ENCODE results near the gene SPTBN1. TPM values are rescaled to one million over a fixed set of nuclear protein-coding genes. Genes with fewer than 3 reads are reported as not detected.

Gene SPTBN1
- total and polyA plus RNA-seq, 2 of the 13 experiments (the other 11 are each of a cell fraction or from before 2014, with no cell fraction given): 123 to 299 TPM

DNA sequence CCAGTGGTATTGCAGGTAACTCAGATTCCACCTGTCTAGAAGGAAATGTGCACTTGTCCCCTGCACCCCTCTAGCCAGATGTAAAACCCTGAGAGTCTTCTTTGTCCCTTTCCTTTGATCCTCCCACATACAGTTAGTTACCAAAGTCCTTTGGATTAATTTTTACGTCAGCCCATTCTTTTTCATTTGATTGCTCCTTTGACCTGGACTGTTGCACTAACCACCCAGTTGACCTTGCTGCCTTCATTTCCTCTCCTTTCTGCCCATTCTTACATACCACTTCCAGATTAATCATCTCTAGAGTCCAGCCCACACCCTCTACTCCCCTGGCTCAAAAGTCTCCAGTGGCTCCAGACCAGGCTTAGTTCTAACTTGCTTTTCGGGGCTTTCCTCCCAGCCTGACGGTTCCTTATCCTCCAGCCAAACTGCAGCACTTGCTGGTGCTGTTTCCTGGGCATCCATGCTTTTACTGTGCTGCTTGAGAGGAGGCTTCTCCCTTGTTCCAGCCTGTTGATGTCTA is 99.3 kb downstream of the SPTBN1 start (continued):
- TF ChIP-seq HMG20A (CRISPR knock-in tag; IDR thresholded peaks at IDR 0.05; ENCODE audit: borderline replicate concordance) (peak; percentile 76; the same call in 1 of the 2 replicates), ZNF614 (CRISPR knock-in tag; IDR thresholded peaks at IDR 0.05; ENCODE audit: borderline replicate concordance) (no peak), ZNF670 (CRISPR knock-in tag; IDR thresholded peaks at IDR 0.05; ENCODE audit: borderline replicate concordance) (peak; percentile 47; the same call in 1 of the 2 replicates), HDAC2 (CRISPR knock-in tag; IDR thresholded peaks at IDR 0.05) (peak; percentile 73), ZBTB20 (CRISPR knock-in tag; IDR thresholded peaks at IDR 0.05; ENCODE audit: borderline replicate concordance, low read depth) (peak; percentile 71), ZNF24 (IDR thresholded peaks at IDR 0.05) (0 out of 2 replicates have a peak, but pooled peaks have one; percentile 11), KDM4B (CRISPR knock-in tag; IDR thresholded peaks at IDR 0.05) (no peak), MED8 (CRISPR knock-in tag; IDR thresholded peaks at IDR 0.05; ENCODE audit: insufficient replicate concordance) (peak; percentile 44), DNMT1 (CRISPR knock-in tag; IDR thresholded peaks at IDR 0.05) (peak; percentile 70; the same call in 1 of the 2 replicates), TBX2 (CRISPR knock-in tag; IDR thresholded peaks at IDR 0.05; ENCODE audit: borderline replicate concordance) (peak; percentile 91), ZEB1 (IDR thresholded peaks at IDR 0.05; ENCODE audit: insufficient replicate concordance, low read depth) (peak; percentile 92), ZNF224 (CRISPR knock-in tag; IDR thresholded peaks at IDR 0.05) (no peak)
- TF ChIP-seq, protein P1, sequence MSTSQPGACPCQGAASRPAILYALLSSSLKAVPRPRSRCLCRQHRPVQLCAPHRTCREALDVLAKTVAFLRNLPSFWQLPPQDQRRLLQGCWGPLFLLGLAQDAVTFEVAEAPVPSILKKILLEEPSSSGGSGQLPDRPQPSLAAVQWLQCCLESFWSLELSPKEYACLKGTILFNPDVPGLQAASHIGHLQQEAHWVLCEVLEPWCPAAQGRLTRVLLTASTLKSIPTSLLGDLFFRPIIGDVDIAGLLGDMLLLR (CRISPR knock-in tag; IDR thresholded peaks at IDR 0.05): no peak
- TF ChIP-seq, protein P2, sequence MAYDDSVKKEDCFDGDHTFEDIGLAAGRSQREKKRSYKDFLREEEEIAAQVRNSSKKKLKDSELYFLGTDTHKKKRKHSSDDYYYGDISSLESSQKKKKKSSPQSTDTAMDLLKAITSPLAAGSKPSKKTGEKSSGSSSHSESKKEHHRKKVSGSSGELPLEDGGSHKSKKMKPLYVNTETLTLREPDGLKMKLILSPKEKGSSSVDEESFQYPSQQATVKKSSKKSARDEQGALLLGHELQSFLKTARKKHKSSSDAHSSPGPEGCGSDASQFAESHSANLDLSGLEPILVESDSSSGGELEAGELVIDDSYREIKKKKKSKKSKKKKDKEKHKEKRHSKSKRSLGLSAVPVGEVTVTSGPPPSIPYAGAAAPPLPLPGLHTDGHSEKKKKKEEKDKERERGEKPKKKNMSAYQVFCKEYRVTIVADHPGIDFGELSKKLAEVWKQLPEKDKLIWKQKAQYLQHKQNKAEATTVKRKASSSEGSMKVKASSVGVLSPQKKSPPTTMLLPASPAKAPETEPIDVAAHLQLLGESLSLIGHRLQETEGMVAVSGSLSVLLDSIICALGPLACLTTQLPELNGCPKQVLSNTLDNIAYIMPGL (CRISPR knock-in tag; IDR thresholded peaks at IDR 0.05; ENCODE audit: borderline replicate concordance in 1 of 2, low read depth in 1 of 2): 0 out of 4 replicates have a peak, but pooled peaks of 1 of the 2 experiments have one; percentile 36
- TF ChIP-seq, protein P3, sequence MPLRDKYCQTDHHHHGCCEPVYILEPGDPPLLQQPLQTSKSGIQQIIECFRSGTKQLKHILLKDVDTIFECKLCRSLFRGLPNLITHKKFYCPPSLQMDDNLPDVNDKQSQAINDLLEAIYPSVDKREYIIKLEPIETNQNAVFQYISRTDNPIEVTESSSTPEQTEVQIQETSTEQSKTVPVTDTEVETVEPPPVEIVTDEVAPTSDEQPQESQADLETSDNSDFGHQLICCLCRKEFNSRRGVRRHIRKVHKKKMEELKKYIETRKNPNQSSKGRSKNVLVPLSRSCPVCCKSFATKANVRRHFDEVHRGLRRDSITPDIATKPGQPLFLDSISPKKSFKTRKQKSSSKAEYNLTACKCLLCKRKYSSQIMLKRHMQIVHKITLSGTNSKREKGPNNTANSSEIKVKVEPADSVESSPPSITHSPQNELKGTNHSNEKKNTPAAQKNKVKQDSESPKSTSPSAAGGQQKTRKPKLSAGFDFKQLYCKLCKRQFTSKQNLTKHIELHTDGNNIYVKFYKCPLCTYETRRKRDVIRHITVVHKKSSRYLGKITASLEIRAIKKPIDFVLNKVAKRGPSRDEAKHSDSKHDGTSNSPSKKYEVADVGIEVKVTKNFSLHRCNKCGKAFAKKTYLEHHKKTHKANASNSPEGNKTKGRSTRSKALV (CRISPR knock-in tag; IDR thresholded peaks at IDR 0.05): 0 out of 2 replicates have a peak, but pooled peaks have one; percentile 40
- TF ChIP-seq, protein P4, sequence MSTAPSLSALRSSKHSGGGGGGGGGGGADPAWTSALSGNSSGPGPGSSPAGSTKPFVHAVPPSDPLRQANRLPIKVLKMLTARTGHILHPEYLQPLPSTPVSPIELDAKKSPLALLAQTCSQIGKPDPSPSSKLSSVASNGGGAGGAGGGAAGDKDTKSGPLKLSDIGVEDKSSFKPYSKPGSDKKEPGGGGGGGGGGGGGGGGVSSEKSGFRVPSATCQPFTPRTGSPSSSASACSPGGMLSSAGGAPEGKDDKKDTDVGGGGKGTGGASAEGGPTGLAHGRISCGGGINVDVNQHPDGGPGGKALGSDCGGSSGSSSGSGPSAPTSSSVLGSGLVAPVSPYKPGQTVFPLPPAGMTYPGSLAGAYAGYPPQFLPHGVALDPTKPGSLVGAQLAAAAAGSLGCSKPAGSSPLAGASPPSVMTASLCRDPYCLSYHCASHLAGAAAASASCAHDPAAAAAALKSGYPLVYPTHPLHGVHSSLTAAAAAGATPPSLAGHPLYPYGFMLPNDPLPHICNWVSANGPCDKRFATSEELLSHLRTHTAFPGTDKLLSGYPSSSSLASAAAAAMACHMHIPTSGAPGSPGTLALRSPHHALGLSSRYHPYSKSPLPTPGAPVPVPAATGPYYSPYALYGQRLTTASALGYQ (CRISPR knock-in tag; IDR thresholded peaks at IDR 0.05): 0 out of 2 replicates have a peak, but pooled peaks have one; percentile 42
- TF ChIP-seq, protein P5, sequence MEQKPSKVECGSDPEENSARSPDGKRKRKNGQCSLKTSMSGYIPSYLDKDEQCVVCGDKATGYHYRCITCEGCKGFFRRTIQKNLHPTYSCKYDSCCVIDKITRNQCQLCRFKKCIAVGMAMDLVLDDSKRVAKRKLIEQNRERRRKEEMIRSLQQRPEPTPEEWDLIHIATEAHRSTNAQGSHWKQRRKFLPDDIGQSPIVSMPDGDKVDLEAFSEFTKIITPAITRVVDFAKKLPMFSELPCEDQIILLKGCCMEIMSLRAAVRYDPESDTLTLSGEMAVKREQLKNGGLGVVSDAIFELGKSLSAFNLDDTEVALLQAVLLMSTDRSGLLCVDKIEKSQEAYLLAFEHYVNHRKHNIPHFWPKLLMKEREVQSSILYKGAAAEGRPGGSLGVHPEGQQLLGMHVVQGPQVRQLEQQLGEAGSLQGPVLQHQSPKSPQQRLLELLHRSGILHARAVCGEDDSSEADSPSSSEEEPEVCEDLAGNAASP (CRISPR knock-in tag; IDR thresholded peaks at IDR 0.05; ENCODE audit: borderline replicate concordance): peak; percentile 70
- TF ChIP-seq, protein P6, sequence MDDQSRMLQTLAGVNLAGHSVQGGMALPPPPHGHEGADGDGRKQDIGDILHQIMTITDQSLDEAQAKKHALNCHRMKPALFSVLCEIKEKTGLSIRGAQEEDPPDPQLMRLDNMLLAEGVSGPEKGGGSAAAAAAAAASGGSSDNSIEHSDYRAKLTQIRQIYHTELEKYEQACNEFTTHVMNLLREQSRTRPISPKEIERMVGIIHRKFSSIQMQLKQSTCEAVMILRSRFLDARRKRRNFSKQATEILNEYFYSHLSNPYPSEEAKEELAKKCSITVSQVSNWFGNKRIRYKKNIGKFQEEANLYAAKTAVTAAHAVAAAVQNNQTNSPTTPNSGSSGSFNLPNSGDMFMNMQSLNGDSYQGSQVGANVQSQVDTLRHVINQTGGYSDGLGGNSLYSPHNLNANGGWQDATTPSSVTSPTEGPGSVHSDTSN (CRISPR knock-in tag; IDR thresholded peaks at IDR 0.05; ENCODE audit: borderline replicate concordance): no peak
- TF ChIP-seq, protein P7, sequence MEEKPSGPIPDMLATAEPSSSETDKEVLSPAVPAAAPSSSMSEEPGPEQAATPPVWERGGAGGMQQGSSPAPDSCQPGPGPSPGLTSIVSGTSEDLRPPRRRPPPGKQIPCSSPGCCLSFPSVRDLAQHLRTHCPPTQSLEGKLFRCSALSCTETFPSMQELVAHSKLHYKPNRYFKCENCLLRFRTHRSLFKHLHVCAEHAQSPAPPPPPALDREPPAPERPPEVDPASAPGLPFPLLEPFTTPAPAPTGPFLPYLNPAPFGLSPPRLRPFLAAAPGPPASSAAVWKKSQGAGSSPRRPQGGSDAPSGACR (CRISPR knock-in tag; IDR thresholded peaks at IDR 0.05): peak; percentile 79; the same call in 1 of the 2 replicates
